ENCODE data around the gene C10orf90.

- TF ChIP-seq POLR2AphosphoS5 (IDR thresholded peaks at IDR 0.05) (no peak), CTCF (IDR thresholded peaks at IDR 0.05) (no peak), EP300 (IDR thresholded peaks at IDR 0.05) (no peak)
Observed at GRCh38 chr10:126691456-126691855, 21.0 kb upstream of the C10orf90 start.
